IPS DF 19.7 (cell line): ENCODE results near the gene MALSU1.

Experiments
- DNase-seq: peaks from one replicate; pipeline ENCODE4 v3.0.0-alpha.2; 2013; ENCODE audit warnings: low read depth, low spot score

MALSU1 gene

DNA sequence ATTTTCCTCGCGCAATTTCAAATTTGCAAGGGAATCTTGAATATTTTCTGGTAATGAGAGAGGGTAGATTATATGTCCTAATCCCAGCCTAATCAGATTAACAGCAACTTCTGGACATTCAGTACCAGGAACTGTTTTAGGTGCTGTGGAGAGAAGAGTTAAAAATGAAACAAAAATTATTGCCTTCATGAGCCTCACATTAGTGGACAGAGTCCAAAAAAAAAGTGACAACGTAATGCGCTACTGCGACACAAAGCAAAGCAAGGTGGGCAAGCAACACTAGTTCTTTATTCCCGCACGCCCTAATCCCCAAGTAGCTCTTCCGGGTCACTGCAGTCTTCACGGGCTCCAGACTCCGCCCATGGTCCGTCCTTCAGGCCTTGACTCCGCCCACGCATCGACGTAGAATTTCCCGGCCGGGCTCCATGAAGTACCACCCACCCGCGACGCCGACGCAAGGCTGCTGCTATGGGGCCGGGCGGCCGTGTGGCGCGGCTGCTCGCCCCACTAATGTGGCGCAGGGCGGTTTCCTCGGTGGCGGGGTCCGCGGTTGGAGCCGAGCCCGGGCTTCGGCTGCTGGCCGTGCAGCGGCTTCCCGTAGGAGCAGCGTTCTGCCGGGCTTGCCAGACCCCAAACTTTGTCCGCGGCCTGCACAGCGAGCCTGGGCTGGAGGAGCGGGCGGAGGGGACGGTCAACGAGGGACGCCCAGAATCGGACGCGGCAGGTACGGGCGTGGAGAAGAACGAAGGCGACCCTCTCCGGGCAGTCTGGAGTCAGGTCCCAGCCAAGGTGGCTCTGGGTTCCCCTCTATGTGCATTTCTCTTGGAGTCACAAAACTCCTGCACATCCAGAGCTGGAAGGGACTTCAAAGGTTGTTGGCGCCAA lies at the start of gene MALSU1:
Gene MALSU1 (plus strand): TSS at position 455 of the 885 bp plus-strand sequence. CDS start 14 bp downstream, at position 469.
- DNase-seq: peak; percentile 79

DNA sequence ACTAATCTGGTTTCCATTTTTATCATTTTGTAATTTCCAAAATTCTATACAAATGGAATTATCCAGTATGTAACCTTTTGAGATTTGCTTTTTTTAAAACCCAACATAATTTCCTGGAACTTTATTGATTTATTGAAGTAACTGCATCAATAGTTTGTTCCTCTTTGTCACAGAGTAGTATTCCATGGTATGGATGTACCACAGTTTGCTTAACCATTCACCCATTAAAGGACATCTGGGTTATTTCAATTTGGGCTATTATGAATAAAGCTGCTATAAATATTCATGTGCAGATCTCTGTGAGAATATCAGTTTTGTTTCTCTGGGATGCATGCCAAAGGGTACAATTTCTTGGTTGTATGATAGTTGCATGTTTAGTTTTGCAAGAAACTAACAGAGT lies 49.7 kb upstream of the MALSU1 start:
- no peak for DNase-seq

- DNase-seq: no peak
These were observed 45.0 kb upstream of the MALSU1 start for GRCh38 chr7:23254051-23254681.

DNA sequence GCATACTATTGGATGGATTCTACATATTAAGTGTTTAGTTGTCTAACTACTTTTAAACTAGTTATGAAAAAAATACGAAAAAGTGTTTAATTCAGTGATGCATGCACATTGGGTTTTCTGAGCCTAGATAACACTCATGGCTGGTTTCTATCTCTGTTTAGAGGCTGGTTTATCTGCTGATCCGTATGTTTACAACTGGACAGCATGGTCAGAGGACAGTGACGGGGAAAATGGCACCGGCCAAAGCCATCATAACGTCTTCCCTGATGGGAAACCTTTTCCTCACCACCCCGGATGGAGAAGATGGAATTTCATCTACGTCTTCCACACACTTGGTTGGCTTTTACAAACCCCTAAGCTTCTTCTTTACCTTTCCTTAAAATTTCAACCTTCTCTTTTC lies 42.4 kb upstream of the MALSU1 start:
- DNase-seq: no peak

DNA sequence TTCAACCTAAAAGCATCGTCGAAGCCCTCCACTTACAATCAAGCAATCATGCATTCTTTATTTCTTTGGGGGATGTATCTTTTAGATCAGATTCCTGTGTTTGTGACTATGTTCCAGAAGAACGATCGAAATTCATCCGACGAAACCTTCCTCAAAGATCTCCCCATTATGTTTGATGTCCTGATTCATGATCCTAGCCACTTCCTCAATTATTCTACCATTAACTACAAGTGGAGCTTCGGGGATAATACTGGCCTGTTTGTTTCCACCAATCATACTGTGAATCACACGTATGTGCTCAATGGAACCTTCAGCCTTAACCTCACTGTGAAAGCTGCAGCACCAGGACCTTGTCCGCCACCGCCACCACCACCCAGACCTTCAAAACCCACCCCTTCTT lies 38.8 kb upstream of the MALSU1 start:
- DNase-seq: no peak

DNA sequence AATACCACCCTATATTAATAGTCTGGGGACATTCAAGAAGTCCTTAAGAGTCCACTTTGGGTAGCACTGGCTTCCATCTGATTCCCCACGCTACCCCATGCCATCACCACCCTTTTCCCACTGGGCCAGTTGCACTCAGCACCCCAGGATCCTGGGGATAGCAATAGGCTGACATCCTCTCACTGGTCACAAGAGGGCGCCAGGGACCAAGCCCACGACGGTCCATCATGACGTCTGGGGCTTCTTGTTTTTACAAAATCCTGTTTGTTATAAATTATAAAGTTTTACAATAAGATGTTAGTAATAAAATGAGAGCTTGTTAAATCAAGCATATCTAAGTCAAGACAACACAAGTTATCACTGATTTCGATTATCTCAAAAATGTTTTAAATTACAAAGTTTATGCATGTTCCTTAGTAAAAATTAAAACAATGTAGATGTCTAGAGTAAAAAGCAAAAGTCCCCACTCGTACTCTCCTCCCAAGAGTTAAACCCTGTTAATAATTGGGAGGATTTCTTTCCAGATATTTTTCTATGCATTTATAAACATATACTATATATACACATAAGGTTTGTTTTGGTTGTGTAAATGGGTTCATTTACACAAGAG lies 37.2 kb upstream of the MALSU1 start:
- DNase-seq: no peak

DNA sequence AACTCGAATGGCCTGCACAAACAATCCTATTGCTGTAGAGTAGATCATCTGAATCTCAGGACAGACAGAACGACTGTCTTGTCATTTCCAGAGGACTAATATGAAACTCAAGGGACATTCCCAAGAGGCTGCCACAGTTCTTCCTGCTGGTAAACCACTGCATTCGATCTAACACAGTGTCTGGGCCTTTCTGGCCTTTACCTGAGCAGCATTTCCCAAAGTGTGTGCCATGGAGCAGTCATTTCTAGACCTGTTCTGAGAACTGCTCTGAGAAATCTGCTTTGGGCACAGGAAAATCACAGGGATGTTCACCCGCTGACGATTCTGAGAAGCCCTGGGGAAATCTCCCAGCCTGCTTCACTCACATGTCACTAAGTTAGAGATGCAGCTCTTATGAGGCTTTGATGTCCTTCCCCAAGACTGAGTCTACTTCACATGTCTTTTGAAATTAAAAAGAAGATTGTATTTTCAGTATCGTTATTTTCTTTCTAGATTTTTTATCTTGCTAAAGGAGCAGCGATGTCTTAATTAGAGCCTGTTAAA lies 34.2 kb upstream of the MALSU1 start:
- no peak for DNase-seq

DNA sequence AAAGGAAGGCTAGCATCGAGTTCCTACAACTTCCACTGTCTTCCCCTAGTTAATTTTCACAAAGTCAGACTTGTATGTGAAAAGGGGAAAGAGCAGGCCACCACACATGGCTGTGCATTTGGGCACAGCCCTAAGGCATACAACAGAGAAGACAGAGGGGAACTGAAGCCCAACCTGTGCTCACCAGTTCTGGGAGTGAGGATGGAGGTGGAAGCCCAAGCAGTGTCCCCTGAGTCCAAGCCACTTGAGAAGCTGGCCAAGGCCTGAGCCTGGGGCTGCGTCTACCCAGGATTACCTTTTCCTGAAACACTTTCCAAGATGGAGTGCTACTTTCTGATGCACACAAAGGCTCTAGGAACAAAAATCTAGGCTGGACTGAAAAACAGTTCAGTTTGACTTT lies 32.2 kb upstream of the MALSU1 start:
- no peak for DNase-seq

GRCh38 chr7:23267357-23267756 lies 31.8 kb upstream of the MALSU1 start:
- DNase-seq: no peak

DNA sequence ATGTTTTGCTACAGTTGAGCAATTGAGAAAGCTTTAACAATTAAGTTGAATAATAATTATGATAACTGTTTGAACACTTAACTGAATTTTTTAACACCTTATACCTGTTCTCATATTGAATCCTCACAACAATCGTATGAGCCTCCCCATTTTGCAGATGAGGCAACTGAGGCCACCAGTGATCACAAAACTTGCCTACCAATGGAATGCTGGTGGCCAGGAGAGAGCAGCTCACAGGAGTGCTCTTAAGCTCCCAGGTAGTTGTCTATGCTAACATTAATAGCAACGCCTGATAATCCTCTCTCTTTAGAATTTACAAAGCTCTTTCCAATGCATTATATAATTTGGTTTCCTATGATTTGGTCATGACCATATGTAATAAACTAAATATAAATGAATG lies 31.0 kb upstream of the MALSU1 start:
- DNase-seq: no peak

DNA sequence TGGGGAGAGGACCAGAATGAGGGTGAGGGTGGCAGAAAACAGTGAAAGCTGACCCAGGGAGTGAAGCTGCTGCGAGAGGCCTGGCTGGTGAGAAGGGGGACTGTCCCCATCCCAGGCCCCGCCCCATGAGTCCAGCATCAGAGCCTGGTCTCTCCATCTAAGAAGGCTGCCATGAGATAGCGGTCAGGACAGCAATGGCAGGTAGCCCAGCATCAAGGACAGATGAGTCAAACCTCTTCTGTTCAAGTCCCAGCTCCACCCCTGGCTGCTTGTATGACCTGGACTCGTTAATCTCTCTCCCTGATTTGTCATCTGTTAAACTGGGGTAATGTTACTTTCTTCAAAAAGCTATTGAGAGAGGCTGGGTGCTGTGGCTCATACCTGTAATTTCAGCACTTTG lies 30.4 kb upstream of the MALSU1 start:
- DNase-seq: no peak

- DNase-seq: no peak
These were observed 26.9 kb upstream of the MALSU1 start for GRCh38 chr7:23272275-23272674.

DNA sequence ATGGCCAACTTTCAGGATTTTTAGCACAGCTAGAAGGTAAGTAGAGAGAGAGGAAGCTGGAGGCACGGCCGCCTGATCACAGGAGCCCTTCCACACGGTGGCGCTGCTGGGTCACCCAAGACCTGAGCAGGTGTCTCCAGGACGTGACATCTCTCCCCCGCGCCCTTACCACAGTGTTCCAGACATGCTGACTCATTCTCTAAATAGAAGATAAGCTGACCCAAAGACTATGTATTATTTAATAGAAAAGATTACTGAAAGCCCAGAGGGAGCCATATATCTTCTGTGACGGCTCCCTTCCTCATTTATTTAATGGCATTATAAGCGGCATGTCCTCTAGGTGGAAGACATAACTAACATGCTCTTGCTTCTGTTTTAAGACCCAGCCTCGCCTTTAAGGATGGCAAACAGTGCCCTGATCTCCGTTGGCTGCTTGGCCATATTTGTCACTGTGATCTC lies 26.0 kb upstream of the MALSU1 start:
- no peak for DNase-seq

DNA sequence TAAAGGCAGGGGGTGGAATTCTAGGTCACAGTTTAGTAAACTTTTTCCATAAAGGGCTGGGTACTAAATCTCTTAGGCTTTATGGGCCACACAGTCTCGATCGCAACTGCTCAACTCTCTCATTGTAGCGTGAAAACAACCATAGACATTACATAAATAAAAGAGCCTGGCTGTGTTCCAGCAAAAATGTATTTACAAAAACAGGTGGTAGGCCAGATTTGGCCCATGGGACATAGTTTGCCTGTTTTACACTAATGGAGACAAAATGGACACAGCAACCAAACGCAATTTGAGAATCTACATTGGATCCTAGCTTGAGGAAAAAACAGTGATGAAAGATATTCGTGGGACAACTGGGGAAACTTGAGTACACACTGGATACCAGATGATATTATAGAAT lies 23.2 kb upstream of the MALSU1 start:
- DNase-seq: no peak

DNA sequence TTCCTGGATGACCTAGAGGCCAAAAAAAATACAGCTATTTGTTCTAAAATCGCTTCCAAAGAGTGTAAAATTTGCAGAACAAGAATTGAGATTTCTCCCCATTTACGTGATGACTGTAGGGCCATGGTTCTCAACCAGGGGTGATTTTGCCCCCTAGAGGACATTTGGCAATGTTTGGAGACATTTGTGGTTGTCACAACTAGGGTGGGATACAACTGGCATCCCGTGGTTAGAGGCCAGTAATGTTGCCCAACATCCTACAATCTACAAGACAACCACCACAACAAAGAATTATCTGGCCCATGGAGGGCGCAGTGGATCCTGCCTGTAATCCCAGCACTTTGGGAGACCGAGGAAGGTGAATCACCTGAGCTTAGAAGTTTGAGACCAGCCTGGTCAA lies 22.8 kb upstream of the MALSU1 start:
- no peak for DNase-seq

DNA sequence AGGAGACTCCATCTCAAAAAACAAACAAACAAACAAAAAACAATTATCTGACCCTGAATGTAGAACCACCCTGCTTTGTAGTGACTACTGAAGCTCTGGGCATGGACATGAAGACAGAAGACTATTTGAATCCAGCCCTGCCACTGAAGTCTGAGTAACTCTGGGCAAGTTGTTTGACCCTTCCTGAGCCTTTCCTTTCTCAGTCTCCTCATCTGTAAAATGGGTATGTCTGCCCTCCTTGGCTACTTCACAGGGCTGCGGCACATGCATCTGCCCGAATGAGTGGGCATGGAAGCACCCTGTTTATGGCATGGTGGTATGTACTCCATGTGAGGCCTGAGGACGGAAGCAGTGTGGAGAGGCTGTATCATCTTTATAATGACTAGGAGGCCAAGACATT lies 22.2 kb upstream of the MALSU1 start:
- no peak for DNase-seq

- no peak for DNase-seq
These were observed 21.7 kb upstream of the MALSU1 start for GRCh38 chr7:23277359-23277989.

DNA sequence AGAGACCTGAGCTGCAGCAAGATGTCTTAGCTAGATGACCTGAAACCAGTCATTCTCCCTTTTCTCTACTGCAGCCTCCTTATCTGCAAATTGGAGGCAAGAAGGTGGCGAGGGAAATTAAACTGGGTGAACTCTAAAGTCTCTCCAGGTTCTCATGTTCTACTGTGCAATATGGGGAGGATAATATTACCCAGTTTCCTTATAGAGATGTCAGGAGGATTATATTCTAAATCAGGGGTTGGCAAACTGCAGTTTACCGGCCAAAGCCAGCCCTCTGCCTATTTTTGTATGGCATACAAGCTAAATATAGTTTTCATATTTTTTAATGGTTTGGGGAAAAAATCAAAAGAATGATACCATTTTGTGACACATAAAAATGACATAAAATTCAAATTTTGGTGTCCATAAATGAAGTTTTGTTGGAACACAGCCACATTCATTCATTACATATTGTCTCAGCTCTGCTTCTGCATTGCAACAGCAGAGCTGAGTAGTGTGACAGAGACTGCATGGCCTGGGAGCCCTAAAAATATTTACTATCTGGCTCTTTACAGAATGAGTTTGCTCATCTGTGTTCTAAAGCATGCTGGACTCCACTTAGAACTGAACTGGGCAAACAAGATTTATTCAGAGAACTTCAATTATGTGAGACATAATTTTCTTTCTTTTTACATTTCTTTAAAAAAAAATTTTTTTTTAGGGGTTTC lies 19.2 kb upstream of the MALSU1 start:
- no peak for DNase-seq

DNA sequence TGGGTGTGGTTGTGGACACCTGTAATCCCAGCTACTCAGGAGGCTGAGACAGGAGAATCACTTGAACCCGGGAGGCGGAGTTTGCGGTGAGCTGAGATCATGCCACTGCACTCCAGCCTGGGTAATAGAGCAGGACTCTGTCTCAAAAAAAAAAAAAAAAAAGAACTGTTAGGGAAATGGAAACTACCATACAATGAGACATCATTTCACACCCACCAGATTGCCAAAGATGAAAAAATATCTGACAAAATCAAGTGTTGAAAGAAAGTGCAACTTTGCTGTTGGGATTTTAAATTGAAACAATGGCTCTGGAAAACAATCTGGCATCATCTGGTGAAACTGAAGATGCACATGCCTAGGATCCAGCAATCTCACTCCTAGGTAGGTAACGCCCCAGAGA lies 16.1 kb upstream of the MALSU1 start:
- no peak for DNase-seq

- DNase-seq: no peak
These were observed 14.3 kb upstream of the MALSU1 start for GRCh38 chr7:23284871-23285270.
